PC-9 (cell line): ENCODE data around the gene COX11. TPM values are rescaled to one million over a fixed set of nuclear protein-coding genes. Genes with fewer than 3 reads are reported as not detected.

Experiments
- BruUV-seq: library from RNA; stranded (reverse); fragments of 400-500 nt; replicated peaks from 2 replicates; lab custom pipeline; 2021; lab: Mats Ljungman, UMichigan
- CTCF ChIA-PET: fragments of 300-600 bp; sonication (Branson Sonifier 250); formaldehyde crosslinking; loops from one replicate; lab custom pipeline; 2022; ENCODE audit warnings: antibody characterized with exemption; lab: Charles Lee
- POLR2A ChIA-PET: fragments of 300-600 bp; sonication (Branson Sonifier 250); formaldehyde crosslinking; loops from one replicate; lab custom pipeline; 2022; ENCODE audit warnings: antibody characterized with exemption; ENCODE audit not compliant: unreplicated experiment; lab: Charles Lee
- DNase-seq, 2 experiments: peaks; one replicate each; pipeline versions ENCODE4 v3.0.0 to v3.0.0-alpha.2; 2015 to 2022; ENCODE audit warnings: mixed read lengths in 1 of 2
- H2AFZ ChIP-seq: fragments of 200-600 bp; sonication (generic); 2 replicates; pipeline ENCODE4 v1.8.1; 2017; ENCODE audit warnings: antibody characterized with exemption
- H3F3A ChIP-seq: fragments of 200-600 bp; sonication (generic); 2 replicates; pipeline ENCODE4 v1.8.1; 2017; ENCODE audit warnings: antibody characterized with exemption, mild to moderate bottlenecking, low read depth; ENCODE audit not compliant: insufficient read depth
- H3K27ac ChIP-seq: fragments of 200-600 bp; sonication (generic); 2 replicates; pipeline ENCODE4 v1.6.1; 2016; ENCODE audit warnings: mixed run types
- H3K27me3 ChIP-seq: fragments of 200-600 bp; sonication (generic); 2 replicates; pipeline ENCODE4 v1.6.1; 2016; ENCODE audit warnings: low read depth, mixed run types; ENCODE audit not compliant: insufficient read depth
- H3K36me3 ChIP-seq: fragments of 200-600 bp; sonication (generic); 2 replicates; pipeline ENCODE4 v1.6.1; 2016; ENCODE audit warnings: low read depth, mixed run types
- H3K4me1 ChIP-seq: fragments of 200-600 bp; sonication (generic); replicated peaks from 2 replicates; pipeline ENCODE4 v1.6.1; 2016; ENCODE audit warnings: mixed run types; ENCODE audit not compliant: insufficient read depth
- H3K4me2 ChIP-seq: fragments of 200-600 bp; sonication (generic); 2 replicates; pipeline ENCODE4 v1.6.1; 2017; ENCODE audit warnings: mixed run types
- H3K4me3 ChIP-seq: fragments of 200-600 bp; sonication (generic); 2 replicates; pipeline ENCODE4 v1.6.1; 2016; ENCODE audit warnings: mixed run types
- H3K79me2 ChIP-seq: fragments of 200-600 bp; sonication (generic); 2 replicates; pipeline ENCODE4 v1.6.1; 2017; ENCODE audit warnings: low read depth, mixed run types
- H3K9me2 ChIP-seq: fragments of 200-600 bp; sonication (generic); 2 replicates; pipeline ENCODE4 v1.8.1; 2017; ENCODE audit warnings: mild to moderate bottlenecking; ENCODE audit not compliant: insufficient read depth
- H3K9me3 ChIP-seq: fragments of 200-600 bp; sonication (generic); 2 replicates; pipeline ENCODE4 v1.8.1; 2016; ENCODE audit warnings: low read depth; ENCODE audit not compliant: insufficient read depth
- H4K20me1 ChIP-seq: fragments of 200-600 bp; sonication (generic); 2 replicates; pipeline ENCODE4 v1.8.1; 2017; ENCODE audit not compliant: insufficient read depth
- EZH2 ChIP-seq: fragments of 200-600 bp; sonication (generic); IDR thresholded peaks from 2 replicates; pipeline ENCODE4 v1.8.0; 2017; ENCODE audit warnings: antibody characterized with exemption, low read depth
- intact Hi-C: fragments of 100-400 bp; cut with micrococcal nuclease; formaldehyde crosslinking; loops from one replicate; pipeline ENCODE4 v1.10.0; 2022; ENCODE audit not compliant: unreplicated experiment
- total RNA-seq: library from RNA; stranded (reverse); gene quantifications from 2 replicates; pipeline ENCODE4 v1.2.3, GENCODE V29; 2021
- TF ChIP-seq, protein P1 (sequence below): fragments of 200-600 bp; sonication (generic); conservative IDR thresholded peaks from 2 replicates; pipeline ENCODE4 v1.6.1; 2017; ENCODE audit warnings: mixed run types, antibody characterized with exemption, mild to moderate bottlenecking, moderate library complexity

Gene COX11
- total RNA-seq, 1 experiment from 2014 or later = 58.2 TPM

DNA sequence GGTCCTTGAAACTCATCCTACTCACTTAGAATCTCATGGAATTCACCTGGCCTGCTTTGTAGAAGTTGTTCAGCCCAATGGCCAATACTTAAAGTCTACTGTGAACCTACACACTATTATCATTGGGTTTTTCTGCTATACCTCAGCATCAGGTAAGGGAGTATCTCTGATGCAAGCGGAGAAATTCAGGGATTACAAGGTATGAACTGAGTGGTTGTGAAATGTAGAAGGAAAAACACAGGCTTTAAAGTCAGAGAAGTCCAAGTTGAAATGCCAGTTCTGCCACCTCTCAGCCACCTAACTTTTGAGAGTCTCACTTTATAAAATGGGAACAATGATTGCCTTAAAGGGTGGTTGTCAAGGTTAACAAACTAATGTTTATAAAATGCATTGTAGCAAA, 31.0 kb downstream of the COX11 start:
- no TSS peak for BruUV-seq
- Histone ChIP-seq H3K4me1 (peaks cover 22% of the 10 kb centered on the region), H3K4me3 (peak overlapping the region; percentile 34; the same call in 1 of the 2 replicates), H3K79me2 (no peaks in the 10 kb centered on the region), H4K20me1 (no peaks in the 10 kb centered on the region), H3K27ac (peak overlapping the region; percentile 86), H3K9me3 (no peaks in the 10 kb centered on the region), H3K9me2 (no peaks in the 10 kb centered on the region), H3K4me2 (peak overlapping the region; percentile 73), H3K27me3 (no peaks in the 10 kb centered on the region), H3F3A (peaks cover 21% of the 10 kb centered on the region; the same call in 1 of the 2 replicates), H3K36me3 (peaks cover 53% of the 10 kb centered on the region), H2AFZ (no peak overlapping the region)
- POLR2A ChIA-PET = no interaction called here
- peak in 1 of 2 experiments; percentile 54 for DNase-seq
- intact Hi-C loops = no loop called here
- CTCF ChIA-PET = no interaction called here
- TF ChIP-seq, protein P1, sequence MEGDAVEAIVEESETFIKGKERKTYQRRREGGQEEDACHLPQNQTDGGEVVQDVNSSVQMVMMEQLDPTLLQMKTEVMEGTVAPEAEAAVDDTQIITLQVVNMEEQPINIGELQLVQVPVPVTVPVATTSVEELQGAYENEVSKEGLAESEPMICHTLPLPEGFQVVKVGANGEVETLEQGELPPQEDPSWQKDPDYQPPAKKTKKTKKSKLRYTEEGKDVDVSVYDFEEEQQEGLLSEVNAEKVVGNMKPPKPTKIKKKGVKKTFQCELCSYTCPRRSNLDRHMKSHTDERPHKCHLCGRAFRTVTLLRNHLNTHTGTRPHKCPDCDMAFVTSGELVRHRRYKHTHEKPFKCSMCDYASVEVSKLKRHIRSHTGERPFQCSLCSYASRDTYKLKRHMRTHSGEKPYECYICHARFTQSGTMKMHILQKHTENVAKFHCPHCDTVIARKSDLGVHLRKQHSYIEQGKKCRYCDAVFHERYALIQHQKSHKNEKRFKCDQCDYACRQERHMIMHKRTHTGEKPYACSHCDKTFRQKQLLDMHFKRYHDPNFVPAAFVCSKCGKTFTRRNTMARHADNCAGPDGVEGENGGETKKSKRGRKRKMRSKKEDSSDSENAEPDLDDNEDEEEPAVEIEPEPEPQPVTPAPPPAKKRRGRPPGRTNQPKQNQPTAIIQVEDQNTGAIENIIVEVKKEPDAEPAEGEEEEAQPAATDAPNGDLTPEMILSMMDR = no peak
- no peak for TF ChIP-seq EZH2

DNA sequence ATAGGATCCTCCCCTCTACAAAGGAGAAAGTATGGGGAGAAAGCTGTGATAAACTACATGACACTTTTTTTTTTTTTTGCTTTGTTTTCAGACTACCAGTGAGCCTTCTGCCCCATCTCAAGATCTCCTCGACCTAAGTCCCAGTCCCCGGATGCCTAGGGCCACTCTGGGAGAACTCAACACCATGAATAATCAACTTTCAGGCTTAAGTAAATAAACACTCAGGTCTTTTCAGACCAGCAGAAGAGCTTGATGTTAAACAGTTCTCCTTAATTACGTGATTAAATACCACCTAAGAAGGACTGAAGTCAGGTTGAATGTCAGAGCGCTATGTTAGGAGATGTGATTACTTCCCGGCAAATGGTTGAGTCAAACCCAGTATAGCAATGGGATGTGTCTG, 31.4 kb downstream of the COX11 start:
- no peaks in the 10 kb centered on the region for H4K20me1 ChIP-seq
- no peaks in the 10 kb centered on the region for H3K27me3 ChIP-seq
- H3K4me3 ChIP-seq = peak overlapping the region; percentile 34; the same call in 1 of the 2 replicates
- no peak overlapping the region for H2AFZ ChIP-seq
- no peak for TF ChIP-seq EZH2
- TF ChIP-seq, protein P1 = no peak
- H3K36me3 ChIP-seq = peaks cover 53% of the 10 kb centered on the region
- ChIA-PET POLR2A (no interaction called here), CTCF (no interaction called here)
- H3K4me2 ChIP-seq = peak overlapping the region; percentile 73
- no peaks in the 10 kb centered on the region for H3K9me2 ChIP-seq
- H3F3A ChIP-seq = peaks cover 21% of the 10 kb centered on the region; the same call in 1 of the 2 replicates
- peak in 1 of 2 experiments; percentile 65 for DNase-seq
- no peaks in the 10 kb centered on the region for H3K9me3 ChIP-seq
- H3K4me1 ChIP-seq = peaks cover 22% of the 10 kb centered on the region
- H3K27ac ChIP-seq = peak overlapping the region; percentile 86
- BruUV-seq = no TSS peak
- intact Hi-C loops = no loop called here
- no peaks in the 10 kb centered on the region for H3K79me2 ChIP-seq

DNA sequence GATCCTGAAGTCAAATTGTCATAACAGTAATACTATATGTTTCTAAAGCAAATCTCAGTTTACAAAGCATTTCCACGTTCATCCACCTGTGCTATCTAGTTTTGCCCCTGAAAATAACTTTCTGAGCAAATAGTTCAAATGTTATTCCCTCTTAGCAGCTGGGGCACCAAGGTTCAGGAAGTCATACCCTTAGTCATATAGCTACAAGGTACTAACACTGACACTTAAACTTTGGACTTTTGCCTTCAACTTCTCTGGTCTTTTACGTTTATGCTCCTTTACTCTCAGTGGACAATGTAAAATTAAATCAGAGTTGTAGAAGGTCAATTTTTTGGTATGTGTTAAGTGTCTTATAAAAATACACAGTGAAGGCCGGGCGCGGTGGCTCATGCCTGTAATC, 33.0 kb downstream of the COX11 start:
- Histone ChIP-seq H2AFZ (no peak overlapping the region), H3K4me2 (no peak overlapping the region), H3K27me3 (no peaks in the 10 kb centered on the region), H3K79me2 (no peaks in the 10 kb centered on the region), H3F3A (peaks cover 21% of the 10 kb centered on the region; the same call in 1 of the 2 replicates), H3K4me1 (peaks cover 22% of the 10 kb centered on the region), H3K36me3 (peaks cover 48% of the 10 kb centered on the region), H3K9me3 (no peaks in the 10 kb centered on the region), H4K20me1 (no peaks in the 10 kb centered on the region; the same call in 1 of the 2 replicates), H3K9me2 (no peaks in the 10 kb centered on the region), H3K27ac (no peak overlapping the region), H3K4me3 (no peak overlapping the region)
- intact Hi-C loops = no loop called here
- DNase-seq = no peak
- CTCF ChIA-PET = no interaction called here
- no TSS peak for BruUV-seq
- TF ChIP-seq, protein P1 = no peak
- no peak for TF ChIP-seq EZH2
- POLR2A ChIA-PET = no interaction called here
